Cardiac atrium fibroblast (primary cell): ENCODE data around the gene CHST14. TPM values are rescaled to one million over a fixed set of nuclear protein-coding genes. Genes with fewer than 3 reads are reported as not detected.

ENCODE experiments used
- total RNA-seq: library from RNA; depleted of rRNA; stranded (reverse); fragments of >200 nt; gene quantifications from 2 replicates; pipeline ENCODE4 v1.2.3, GENCODE V29; 2015

CHST14 gene
- 23.3 and 24.6 TPM in 2 replicates for total RNA-seq

GRCh38 chr15:40470423-40471104 is at the start of gene CHST14:
Gene CHST14, plus strand, starts transcription at chr15:40470984. Its CDS starts 230 bp downstream, at chr15:40471214.

DNA sequence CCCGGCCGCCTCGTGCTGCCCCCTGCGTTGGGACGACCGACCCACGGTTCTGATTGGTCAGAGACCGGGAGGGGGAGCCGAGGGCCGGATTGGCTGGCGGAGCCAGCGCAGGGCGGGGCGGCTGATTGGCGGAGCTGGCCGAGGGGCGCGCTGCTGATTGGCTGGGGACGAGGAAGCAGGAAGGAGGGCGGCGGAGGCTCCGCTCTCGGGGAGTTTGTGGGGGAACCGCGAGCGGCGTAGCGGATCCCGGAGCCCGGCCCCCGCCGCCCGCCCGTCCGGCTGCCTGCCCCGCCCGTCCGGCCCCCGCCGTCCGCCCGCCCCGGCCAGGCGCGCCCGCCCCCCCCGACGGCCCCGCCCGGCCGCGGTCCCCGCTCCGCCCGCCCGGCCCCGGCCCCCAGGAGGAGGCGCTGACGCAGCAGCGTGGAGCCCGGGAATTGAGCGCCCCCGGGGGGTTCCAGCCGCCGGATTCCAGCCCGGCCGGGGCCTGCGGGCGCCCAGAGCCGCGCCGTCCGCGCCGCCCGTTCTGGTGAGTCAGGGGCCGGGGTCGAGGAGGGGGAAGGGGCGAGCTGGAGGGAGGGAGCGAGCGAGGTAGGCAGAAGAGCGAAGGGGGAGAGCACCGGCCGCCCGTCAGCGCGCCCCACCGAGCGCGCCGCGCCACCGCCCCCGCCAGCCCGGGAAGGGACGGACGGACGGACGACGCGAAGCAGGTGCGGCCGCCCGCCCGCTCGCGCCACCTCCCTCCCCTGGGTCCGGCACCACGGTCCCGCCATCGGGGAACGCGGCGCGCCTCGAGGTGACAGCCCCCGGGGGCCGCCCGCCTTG is 29.8 kb upstream of the CHST14 start, which contains the start of gene BAHD1:
BAHD1 (plus strand) TSS at position 211 of the 822 bp plus-strand sequence. CDS start 17,512 bp downstream, outside the sequence.

Other genes starting within 250 kb of the CHST14 start
- gene PAK6, start 231.9 kb upstream of the CHST14 start, total RNA-seq: 0.16 TPM in 1 of 2 replicates, not detected in the other
- gene ANKRD63, start 187.9 kb upstream of the CHST14 start, total RNA-seq: not detected in 2 replicates
- gene PLCB2, start 163.0 kb upstream of the CHST14 start, total RNA-seq: 1.1 TPM in 2 replicates
- 16.8 and 28.0 TPM in 2 replicates for gene INAFM2, start 147.3 kb upstream of the CHST14 start, total RNA-seq
- gene CCDC9B, start 130.0 kb upstream of the CHST14 start, total RNA-seq: 1.1 and 5.2 TPM in 2 replicates
- not detected in 2 replicates for gene PHGR1, start 120.0 kb upstream of the CHST14 start, total RNA-seq
- gene DISP2, start 112.8 kb upstream of the CHST14 start, total RNA-seq: 0.16 and 0.36 TPM in 2 replicates
- gene KNSTRN, start 88.3 kb upstream of the CHST14 start, total RNA-seq: 14.3 and 16.5 TPM in 2 replicates
- 25.1 and 33.7 TPM in 2 replicates for gene IVD, start 65.2 kb upstream of the CHST14 start, total RNA-seq
- gene BAHD1, start 30.0 kb upstream of the CHST14 start, total RNA-seq: 11.2 and 16.2 TPM in 2 replicates
- 30.3 and 42.8 TPM in 2 replicates for gene CCDC32, start 94.1 kb downstream of the CHST14 start, total RNA-seq
- 7.0 and 13.2 TPM in 2 replicates for gene RPUSD2, start 98.3 kb downstream of the CHST14 start, total RNA-seq
- gene KNL1, start 123.3 kb downstream of the CHST14 start, total RNA-seq: 5.5 and 8.8 TPM in 2 replicates
- 3.4 and 9.1 TPM in 2 replicates for gene RAD51, start 224.2 kb downstream of the CHST14 start, total RNA-seq